Renal pelvis (tissue), 4 donors: ENCODE measurements around the gene TNFRSF6B. TPM values are rescaled to one million over a fixed set of nuclear protein-coding genes. Genes with fewer than 3 reads are reported as not detected.
A peak's percentile ranks its signal among the peaks of the same experiment; 100 is the strongest.

ENCODE experiments used
- DNase-seq: peaks from one replicate; pipeline ENCODE4 v3.0.0-alpha.2; 2013
- polyA plus RNA-seq, 3 donors: library from polyadenylated mRNA; unstranded; fragments of 120-200 nt; gene quantifications; one replicate each; pipeline ENCODE4 v1.2.1, GENCODE V29; 2013; ENCODE audit not compliant: insufficient read length in 3 of 3

TNFRSF6B gene
- polyA plus RNA-seq, 3 donors, result 2.8 to 2.9 (median 2.8) TPM

DNA sequence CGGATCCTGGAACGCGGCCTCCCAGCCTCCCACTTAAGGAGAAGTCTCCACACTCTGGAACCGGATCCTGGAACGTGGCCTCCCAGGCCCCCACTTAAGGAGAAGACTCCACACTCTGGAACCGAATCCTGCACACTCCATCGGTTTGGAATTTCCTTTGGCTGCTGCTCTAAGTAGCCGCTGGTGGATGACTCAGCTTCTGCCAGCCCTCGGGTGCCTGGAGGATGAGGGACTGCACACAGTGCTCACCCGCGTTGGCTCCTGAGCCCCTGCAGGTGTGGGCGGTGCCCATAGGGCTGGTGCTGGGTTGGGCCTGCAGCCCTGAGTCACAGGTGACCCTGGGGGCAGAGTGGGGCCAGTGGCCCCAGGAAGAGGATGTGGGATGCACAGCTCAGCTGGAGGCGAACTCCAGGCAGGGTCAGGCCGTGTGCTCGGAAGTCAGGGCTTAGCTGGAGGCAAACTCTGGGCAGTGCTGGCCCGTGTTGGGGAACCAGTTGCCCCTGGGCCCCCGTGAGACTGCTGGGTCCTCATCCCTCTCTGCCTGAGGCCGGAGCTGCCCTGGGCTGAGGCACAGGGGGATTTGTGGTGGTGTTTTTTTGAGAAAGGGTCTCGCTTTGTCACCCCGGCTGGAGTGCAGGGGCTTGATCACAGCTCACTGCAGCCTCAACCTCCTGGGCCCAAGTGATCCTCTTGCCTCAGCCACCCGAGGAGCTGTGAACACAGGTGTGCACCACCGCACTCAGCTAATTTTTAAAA lies 13.9 kb upstream of the TNFRSF6B start:
- DNase-seq, result no peak

DNA sequence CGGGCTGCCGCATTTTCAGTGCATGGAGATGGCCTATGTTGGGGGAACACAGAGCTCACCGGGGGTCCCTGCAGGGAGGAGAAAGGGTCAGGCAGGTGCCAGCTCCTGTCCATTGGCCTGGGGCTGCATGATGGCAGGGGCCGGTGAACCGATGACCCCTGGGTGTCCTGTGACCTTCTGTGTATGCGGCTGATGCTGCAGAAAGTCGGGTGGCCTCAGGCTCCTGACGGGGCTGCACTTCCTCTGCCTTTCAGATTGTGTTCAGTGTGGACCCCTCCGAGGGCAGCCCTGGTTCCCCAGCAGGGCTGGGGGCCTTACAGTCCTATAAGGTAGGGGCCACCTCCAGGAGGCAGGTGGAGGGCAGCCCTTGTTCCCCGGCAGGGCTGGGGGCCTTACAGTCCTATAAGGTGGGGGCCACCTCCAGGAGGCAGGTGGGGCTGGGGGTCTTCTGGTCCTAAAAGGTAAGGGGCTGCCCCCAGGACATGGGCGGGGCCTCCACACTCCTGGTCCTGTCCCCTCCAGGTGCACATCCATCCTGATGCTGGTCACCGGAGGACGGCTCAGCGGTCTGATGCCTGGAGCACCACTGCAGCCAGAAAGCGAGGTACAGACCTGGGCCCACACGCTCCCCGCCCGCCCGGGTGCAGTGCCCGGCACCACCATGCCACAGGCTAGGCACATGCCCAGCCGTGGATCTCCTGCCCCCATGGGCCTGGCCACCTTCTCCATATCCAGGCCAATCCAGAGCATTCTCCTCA lies 11.0 kb upstream of the TNFRSF6B start:
- DNase-seq, result no peak

DNA sequence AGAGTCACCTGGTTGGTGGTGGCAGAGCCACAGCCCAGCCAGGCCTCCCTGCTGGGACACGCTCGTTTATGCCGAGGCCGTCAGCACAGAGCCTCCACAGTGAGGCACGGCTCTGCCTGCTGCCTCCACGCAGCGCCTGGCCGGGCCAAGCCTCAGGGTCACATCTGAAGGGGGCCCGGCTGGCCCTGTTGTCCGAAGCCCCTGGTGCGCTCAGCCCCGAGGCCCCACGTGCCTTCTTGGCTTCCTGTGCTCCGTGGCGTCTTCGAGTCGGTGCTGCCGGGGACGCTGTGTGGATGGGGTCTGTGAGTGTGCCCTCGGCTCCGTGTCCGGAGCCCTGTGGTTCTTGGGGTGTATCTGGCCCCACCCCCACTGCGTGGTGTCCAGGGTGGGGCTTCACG lies 10.4 kb upstream of the TNFRSF6B start:
- no peak for DNase-seq

DNA sequence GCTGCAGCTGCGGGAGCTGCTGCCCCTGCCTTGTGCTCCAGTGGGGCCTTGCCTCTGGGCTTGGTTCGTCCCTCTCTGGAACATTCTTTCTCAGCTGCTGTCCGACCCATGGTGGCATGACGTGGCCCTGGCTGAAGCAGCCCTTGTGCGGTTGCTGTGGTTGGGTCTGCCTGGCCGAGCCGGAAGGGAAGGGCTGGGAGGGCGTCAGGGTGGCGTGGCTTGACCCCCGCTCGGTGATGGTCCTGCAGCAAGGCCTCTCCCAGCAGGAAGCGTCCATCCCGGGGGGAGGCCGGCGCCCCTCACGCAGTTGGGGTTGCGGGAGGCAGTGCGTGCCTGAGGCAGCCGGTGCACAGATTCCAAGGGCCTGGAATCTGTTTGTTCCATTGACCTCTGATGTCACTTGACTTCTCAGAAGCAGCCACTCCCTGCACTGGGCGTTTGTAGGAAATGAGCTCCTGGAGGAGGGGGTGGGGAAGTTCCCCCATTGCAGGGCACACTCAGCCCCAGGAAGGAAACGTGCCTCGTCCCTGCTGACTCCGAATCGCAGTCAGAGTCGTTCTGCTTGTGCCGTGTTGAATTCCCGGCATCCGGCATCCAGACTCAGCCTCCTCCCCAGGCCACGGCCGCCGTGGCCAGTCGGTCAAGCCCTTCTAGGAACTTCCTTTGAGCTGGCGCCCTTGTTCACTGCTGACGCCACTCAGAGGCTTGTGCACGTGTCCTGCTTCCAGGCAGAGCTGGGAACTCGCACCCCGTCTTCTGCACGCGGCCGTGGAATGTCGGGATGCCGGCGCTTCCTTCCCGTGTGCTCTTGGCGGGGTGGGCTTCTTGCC lies 9.7 kb upstream of the TNFRSF6B start:
- peak; percentile 45 for DNase-seq

DNA sequence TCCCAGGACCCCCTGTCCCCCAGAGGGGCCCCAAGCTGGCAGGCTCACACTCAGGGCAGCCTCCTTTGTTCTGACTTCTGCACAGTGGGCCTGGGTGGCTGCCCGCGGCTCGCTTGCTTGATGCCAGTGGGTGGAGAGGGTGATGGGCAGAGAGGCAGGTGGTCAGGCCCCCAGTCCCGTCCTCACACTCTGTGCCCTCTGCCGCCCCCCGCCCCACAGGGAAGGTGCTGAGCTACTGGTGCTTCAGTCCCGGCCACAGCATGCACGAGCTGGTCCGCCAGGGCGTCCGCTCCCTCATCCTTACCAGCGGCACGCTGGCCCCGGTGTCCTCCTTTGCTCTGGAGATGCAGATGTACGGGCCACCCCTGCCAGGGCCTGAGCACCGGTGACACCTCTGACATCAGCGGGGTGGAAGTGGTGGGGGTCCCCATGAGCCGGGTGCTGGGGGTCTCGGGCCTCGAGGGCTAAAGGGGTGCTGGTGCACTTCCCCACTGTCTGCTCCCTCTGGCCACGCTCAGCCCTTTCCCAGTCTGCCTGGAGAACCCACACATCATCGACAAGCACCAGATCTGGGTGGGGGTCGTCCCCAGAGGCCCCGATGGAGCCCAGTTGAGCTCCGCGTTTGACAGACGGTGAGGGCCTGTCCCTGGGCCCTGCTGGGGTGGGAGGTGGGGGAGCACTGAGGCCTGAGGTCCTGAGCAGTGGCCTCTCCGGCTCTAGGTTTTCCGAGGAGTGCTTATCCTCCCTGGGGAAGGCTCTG lies 8.9 kb upstream of the TNFRSF6B start:
- DNase-seq, result no peak

DNA sequence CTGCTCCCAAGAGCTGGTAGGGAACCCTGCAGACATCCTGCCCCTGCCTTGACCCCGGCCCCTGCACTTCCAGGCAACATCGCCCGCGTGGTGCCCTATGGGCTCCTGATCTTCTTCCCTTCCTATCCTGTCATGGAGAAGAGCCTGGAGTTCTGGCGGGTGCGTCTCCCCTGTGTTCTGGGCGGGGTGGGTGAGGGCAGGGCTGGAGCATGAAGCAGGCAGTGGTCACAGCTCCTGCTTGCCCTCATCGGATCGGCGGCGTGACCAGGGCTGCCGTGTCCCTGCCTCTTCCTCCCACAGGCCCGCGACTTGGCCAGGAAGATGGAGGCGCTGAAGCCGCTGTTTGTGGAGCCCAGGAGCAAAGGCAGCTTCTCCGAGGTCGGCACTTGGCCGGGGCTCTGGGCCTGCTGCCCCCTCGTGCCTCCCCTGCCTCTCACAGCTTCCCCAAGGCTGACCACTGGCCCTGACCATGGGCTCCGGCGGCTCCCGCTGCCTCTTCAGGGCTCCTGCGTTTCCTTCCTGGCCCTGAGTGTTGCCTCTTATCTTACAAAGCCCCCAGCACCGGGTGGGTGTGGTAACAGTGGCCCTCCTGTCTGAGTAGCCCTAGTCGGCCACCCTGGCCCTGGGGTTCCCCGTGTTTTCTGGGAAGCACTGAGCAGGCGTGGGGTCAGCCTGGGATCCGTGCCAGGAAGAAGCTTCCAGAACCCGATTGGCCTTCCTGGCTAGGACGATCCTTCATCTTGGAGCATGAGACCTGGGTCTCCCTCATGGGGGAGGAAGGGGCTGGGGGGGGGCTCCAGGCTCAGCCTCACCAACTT lies 8.0 kb upstream of the TNFRSF6B start:
- DNase-seq, result no peak

DNA sequence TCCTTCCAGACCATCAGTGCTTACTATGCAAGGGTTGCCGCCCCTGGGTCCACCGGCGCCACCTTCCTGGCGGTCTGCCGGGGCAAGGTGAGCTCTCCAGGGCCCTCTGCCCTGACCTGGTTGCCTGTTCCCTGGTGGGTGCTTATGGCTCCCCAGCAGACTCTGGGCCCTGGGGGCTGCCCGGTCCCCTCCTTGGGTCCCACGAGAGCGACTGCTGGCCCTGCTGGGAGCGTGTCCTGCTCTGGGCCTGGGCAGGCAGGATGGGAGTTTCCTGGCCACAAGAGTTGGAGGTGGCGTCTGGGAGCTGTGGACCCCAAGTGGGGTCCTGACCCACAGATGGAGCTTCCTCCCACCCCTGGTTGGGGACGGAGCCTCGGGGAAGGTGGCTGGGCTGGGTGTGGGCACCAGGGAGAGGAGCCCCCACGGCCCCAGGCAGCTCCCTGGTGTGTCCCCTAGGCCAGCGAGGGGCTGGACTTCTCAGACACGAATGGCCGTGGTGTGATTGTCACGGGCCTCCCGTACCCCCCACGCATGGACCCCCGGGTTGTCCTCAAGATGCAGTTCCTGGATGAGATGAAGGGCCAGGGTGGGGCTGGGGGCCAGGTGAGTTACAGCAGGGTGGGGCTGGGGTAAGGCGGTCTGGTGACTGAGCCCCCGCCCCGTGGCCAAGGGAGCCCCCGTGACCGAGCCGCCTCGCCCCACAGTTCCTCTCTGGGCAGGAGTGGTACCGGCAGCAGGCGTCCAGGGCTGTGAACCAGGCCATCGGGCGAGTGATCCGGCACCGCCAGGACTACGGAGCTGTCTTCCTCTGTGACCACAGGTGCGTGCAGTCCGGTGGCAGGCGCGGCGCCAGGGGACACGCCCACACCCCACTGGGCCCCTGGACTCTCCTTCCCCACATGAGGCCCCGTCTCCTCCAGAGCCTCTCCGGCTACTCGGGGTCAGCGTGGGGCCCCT lies 7.1 kb upstream of the TNFRSF6B start:
- no peak for DNase-seq

DNA sequence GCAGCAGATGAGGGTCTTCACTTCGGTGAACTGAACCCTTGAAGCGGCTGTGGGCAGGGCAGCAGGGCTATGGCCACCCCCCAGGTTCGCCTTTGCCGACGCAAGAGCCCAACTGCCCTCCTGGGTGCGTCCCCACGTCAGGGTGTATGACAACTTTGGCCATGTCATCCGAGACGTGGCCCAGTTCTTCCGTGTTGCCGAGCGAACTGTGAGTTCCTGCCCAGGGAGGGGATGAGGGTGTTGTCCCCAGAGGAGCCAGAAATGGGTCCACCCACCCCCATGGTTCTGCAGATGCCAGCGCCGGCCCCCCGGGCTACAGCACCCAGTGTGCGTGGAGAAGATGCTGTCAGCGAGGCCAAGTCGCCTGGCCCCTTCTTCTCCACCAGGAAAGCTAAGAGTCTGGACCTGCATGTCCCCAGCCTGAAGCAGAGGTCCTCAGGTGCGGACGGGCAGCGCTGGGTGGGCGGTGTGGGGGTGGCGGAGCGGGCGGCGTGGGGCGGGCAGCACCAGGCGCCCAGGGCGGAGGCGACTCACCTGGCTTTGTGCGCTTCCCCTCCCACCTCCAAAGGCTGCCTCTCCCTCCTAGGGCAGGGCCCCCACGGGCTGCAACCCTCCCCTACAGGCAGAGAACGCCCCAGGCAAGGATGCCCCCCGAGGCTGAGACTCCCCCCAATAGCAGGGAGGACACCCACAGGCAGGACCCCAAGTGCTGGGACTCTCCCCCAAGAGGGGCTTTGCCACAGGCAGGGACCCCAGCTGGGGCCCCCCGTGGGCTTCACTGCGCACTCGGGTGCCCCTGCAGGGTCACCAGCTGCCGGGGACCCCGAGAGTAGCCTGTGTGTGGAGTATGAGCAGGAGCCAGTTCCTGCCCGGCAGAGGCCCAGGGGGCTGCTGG lies 6.2 kb upstream of the TNFRSF6B start:
- no peak for DNase-seq

DNA sequence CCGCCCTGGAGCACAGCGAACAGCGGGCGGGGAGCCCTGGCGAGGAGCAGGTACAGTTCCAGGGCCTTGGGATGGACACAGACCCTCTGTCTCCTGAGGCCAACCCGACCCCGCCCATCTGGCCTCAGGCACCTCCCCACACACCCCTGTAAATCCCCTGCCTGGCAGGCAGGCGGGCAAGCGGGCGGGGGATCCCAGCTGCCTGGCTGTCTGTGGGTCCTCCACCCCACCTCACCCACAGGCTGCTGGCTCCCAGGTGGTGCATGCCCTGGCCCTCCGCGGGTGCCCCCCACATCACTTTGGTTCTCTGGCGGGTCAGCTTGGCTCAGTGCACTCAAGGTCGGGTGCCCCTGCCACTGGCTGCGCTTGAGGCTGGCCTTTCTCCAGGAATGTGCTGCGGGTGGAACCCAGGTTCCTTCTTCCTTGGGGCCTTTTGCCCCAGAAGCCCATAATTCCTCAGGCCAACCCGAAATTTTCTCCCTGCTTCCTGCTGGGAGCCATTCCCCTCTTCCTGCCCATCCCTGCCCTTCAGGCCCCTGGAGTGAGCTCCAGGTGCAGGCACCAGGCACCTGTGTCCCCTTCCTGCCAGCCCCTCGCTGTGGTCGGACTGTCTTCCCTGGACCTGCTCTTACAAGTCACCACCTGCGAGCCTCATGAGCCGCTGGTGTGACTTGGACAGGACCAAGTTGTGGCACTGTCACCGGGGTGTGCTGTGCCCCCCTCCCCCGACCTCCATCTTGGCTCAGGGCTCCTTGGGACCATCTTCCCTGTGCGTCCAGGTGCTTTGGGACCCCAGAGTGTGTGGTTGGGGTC lies 5.3 kb upstream of the TNFRSF6B start:
- DNase-seq, result no peak

DNA sequence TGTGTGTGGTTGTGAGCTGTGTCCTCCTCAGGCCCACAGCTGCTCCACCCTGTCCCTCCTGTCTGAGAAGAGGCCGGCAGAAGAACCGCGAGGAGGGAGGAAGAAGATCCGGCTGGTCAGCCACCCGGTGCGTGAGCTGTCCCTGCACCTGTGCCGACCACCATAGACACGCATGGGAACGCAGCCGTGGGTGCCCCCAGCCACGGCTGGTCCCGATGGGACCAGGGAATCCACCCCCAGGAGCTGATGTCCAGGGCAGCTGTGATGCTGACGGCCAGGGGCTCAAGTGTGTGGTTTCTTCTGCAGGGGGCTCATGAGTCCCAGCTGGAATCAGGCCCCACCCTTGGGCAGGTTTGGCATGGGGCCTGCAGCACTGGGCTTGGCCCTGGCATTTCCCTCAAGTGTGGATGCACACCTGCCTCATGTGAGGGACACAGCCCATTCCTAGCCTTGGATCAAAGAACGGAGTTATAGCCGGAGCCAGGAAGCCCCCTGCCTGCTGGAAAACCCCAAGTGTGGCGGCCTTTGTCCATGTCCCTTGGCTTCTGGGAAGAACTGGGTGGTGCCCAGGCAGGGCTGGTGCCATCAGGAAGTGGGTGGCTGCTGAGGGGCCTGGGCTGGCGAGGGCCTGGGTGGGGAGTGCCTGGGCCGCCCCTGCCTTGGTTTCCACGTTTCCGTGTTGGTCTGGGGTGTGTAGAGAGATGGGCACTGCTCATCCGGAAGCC lies 4.6 kb upstream of the TNFRSF6B start:
- DNase-seq, result no peak

DNA sequence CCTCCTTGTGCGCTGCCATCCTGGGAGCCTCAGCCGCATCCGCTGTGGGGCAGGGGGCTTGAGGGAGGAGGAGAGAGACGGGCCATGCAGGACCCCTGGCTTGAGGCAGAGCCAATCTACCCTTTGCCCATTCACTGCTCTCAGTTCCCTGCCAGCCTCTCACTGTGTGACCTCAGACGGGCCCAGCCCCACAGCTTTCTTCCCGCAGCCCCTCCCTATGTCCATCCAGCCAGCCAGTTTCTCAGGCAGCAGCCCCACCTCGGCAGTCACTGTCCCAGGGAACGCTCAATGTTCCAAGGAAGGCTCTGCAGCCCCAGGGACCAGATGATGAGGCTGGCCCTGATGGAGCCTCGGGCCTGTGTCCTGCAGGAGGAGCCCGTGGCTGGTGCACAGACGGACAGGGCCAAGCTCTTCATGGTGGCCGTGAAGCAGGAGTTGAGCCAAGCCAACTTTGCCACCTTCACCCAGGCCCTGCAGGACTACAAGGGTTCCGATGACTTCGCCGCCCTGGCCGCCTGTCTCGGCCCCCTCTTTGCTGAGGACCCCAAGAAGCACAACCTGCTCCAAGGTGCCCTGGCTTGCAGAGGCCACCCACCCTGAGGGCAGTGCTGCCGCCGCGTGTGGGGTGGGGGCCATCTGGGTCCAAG lies 3.9 kb upstream of the TNFRSF6B start:
- DNase-seq, result no peak

DNA sequence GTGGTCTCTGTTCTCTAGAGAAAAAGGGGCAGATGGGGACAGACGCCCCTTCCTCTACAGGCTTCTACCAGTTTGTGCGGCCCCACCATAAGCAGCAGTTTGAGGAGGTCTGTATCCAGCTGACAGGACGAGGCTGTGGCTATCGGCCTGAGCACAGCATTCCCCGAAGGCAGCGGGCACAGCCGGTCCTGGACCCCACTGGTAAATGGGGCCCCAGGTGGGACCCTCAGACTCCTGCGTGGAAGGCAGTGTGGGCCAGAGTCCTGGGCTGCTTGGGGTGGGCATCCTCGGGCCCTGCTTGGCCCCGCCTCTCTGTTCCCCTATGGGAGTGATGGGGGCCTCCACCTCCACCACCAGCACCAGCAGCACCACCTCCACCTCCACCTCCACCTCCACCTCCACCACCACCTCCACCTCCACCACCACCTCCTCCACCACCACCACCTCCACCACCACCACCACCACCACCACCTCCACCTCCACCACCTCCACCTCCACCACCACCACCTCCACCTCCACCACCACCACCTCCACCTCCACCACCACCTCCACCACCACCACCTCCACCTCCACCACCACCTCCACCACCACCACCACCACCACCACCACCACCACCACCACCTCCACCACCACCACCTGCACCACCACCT lies 3.2 kb upstream of the TNFRSF6B start:
- DNase-seq, result no peak

DNA sequence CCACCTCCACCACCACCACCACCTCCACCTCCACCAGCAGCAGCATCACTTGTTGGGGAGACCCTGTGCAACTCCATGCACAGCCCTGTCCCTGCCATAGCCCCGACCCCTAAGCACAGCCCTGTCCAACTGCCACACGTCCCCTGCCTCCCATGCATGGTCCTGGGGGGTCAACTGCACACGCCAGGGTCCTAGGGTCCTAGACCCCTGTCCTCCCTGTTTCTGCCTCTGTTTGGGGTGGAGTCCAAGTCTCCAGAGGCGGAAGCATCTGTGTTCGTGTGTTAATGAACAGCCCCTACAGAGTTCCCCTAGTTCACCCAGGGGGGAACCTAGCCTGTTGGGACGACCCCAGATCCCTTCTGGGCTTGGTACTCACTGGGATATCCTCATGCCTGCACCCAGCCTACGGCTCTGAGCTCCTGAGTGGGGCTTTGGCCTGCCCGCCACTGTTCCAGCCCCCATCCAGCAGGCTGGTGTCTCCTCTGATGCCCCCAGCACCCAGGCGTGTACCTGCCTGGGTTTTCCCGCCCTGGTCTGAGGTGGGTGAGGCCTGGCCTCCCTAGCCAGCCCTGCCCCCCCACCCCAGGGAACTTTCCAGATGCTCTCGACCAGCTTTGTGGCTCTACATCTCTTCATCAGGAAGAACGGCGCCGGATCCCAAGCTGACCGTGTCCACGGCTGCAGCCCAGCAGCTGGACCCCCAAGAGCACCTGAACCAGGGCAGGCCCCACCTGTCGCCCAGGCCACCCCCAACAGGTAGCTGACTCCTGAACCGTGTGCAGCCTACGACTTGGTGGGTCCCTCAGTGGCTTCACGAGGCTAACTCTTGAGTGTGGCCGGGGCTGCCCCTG lies 2.5 kb upstream of the TNFRSF6B start:
- no peak for DNase-seq

DNA sequence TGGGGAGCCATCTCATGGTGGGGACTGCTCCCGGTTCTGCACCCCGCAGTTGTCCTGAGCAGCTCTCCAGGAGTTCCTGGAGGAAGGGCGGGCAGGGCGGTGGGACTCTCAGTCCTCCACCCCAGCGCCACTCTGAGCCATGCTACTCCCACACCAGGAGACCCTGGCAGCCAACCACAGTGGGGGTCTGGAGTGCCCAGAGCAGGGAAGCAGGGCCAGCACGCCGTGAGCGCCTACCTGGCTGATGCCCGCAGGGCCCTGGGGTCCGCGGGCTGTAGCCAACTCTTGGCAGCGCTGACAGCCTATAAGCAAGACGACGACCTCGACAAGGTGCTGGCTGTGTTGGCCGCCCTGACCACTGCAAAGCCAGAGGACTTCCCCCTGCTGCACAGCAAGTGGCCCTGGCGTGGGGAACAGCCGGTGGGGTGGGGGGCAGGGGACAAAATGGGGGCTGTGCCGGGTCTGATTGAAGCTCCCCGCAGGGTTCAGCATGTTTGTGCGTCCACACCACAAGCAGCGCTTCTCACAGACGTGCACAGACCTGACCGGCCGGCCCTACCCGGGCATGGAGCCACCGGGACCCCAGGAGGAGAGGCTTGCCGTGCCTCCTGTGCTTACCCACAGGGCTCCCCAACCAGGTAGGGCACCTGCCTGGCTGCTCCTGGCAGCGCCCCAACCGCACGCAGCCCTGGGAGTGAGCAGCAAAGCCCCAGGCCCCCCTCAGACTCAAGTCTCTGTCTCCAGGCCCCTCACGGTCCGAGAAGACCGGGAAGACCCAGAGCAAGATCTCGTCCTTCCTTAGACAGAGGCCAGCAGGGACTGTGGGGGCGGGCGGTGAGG lies 1.6 kb upstream of the TNFRSF6B start:
- DNase-seq, result no peak
